HepG2 (cell line): ENCODE measurements around the gene KLRG1. TPM values are rescaled to one million over a fixed set of nuclear protein-coding genes. Genes with fewer than 3 reads are reported as not detected.

Experiments
- ATAD3A ChIP-seq: sonication (generic); formaldehyde crosslinking; IDR thresholded peaks from 2 replicates; pipeline ENCODE4 v1.4.0; 2020; ENCODE audit warnings: missing genetic modification reagents
- CBX5 ChIP-seq: sonication (generic); formaldehyde crosslinking; IDR thresholded peaks from 2 replicates; pipeline ENCODE4 v1.4.0; 2020; ENCODE audit warnings: missing genetic modification reagents, borderline replicate concordance
- CHD4 ChIP-seq: fragments of 200-600 bp; sonication (generic); IDR thresholded peaks from 2 replicates; pipeline ENCODE4 v1.7.0; 2017; ENCODE audit warnings: mild to moderate bottlenecking, low read length, borderline replicate concordance
- JUNB ChIP-seq: sonication (generic); formaldehyde crosslinking; IDR thresholded peaks from 2 replicates; pipeline ENCODE4 v1.8.0; 2022; ENCODE audit warnings: missing genetic modification reagents, mild to moderate bottlenecking, borderline replicate concordance
- MNT ChIP-seq: fragments of 450-650 bp; IDR thresholded peaks from 2 replicates; pipeline ENCODE4 v1.6.1; 2016
- NFIC ChIP-seq: IDR thresholded peaks from 2 replicates; pipeline ENCODE4 v1.6.1; 2012; ENCODE audit warnings: mild to moderate bottlenecking, low read length, inconsistent platforms
- PTBP1 ChIP-seq: fragments of 200-400 bp; formaldehyde crosslinking; IDR thresholded peaks from 2 replicates; pipeline ENCODE4 v1.6.1; 2018; ENCODE audit warnings: low read length, low read depth; ENCODE audit not compliant: poor library complexity, severe bottlenecking
- RORA ChIP-seq: sonication (generic); formaldehyde crosslinking; IDR thresholded peaks from 2 replicates; pipeline ENCODE4 v1.5.0; 2020; ENCODE audit warnings: mild to moderate bottlenecking, missing genetic modification reagents, moderate library complexity
- SETDB1 ChIP-seq: sonication (generic); formaldehyde crosslinking; IDR thresholded peaks from 2 replicates; pipeline ENCODE4 v1.5.1; 2020; ENCODE audit warnings: missing genetic modification reagents, mild to moderate bottlenecking, borderline replicate concordance
- SP1 ChIP-seq, 2 experiments: fragments of 450-650 bp in 1 of 2; sonication (generic) in 1 of 2; formaldehyde crosslinking in 1 of 2; IDR thresholded peaks; 2 replicates each; pipeline versions ENCODE4 v1.4.0 to v1.6.1; 2016 to 2020; ENCODE audit warnings: missing genetic modification reagents in 1 of 2
- SRY ChIP-seq: sonication (generic); formaldehyde crosslinking; IDR thresholded peaks from 2 replicates; pipeline ENCODE4 v1.8.0; 2022; ENCODE audit warnings: mild to moderate bottlenecking, missing genetic modification reagents
- STAG1 ChIP-seq: sonication (generic); formaldehyde crosslinking; IDR thresholded peaks from 2 replicates; pipeline ENCODE4 v1.4.0; 2020; ENCODE audit warnings: missing genetic modification reagents
- ZBTB33 ChIP-seq: sonication (generic); formaldehyde crosslinking; IDR thresholded peaks from 2 replicates; pipeline ENCODE4 v1.4.0; 2020; ENCODE audit warnings: missing genetic modification reagents
- ZFP82 ChIP-seq: sonication (generic); formaldehyde crosslinking; IDR thresholded peaks from 2 replicates; pipeline ENCODE4 v1.5.1; 2020; ENCODE audit warnings: mild to moderate bottlenecking, missing genetic modification reagents, borderline replicate concordance
- ZNF343 ChIP-seq: sonication (generic); formaldehyde crosslinking; IDR thresholded peaks from 2 replicates; pipeline ENCODE4 v1.4.0; 2020; ENCODE audit warnings: mild to moderate bottlenecking, missing genetic modification reagents
- ZNF367 ChIP-seq: sonication (generic); formaldehyde crosslinking; IDR thresholded peaks from 2 replicates; pipeline ENCODE4 v1.4.0; 2020; ENCODE audit warnings: missing genetic modification reagents, borderline replicate concordance
- ZNF441 ChIP-seq: sonication (generic); formaldehyde crosslinking; IDR thresholded peaks from 2 replicates; pipeline ENCODE4 v1.7.0; 2021; ENCODE audit warnings: missing genetic modification reagents, borderline replicate concordance
- ZNF589 ChIP-seq: sonication (generic); formaldehyde crosslinking; conservative IDR thresholded peaks from 2 replicates; pipeline ENCODE4 v1.8.0; 2022; ENCODE audit warnings: mild to moderate bottlenecking, moderate library complexity, missing genetic modification reagents
- ZNF841 ChIP-seq: sonication (generic); formaldehyde crosslinking; IDR thresholded peaks from 2 replicates; pipeline ENCODE4 v1.8.1; 2023; ENCODE audit warnings: missing genetic modification reagents, borderline replicate concordance
- polyA plus RNA-seq, 8 experiments: library from polyadenylated mRNA; depleted of rRNA in 3 of 8; stranded (reverse) in 7 of 8; unstranded in 1 of 8; fragments of >200 nt; fragmentation: Illumina TruSeq in 4 of 8; extraction: Trizol in 4 of 8; gene quantifications; 2 replicates each; pipeline versions ENCODE4 v1.2.1 to v1.2.3, GENCODE V29; 2011 to 2016; ENCODE audit warnings: low read depth in 4 of 8, missing spikeins in 1 of 8, mixed read lengths in 1 of 8; ENCODE audit not compliant: insufficient read depth in 1 of 8
- total RNA-seq, 5 experiments: library from RNA; depleted of rRNA; stranded (reverse); fragments of >200 nt; fragmentation: Illumina TruSeq; extraction: Trizol; gene quantifications; 2 replicates each; pipeline ENCODE4 v1.2.3, GENCODE V29; 2016; ENCODE audit warnings: low read depth in 1 of 5
- TF ChIP-seq, protein P1 (sequence below): sonication (generic); formaldehyde crosslinking; IDR thresholded peaks from 2 replicates; pipeline ENCODE4 v1.5.0; 2020; ENCODE audit warnings: missing genetic modification reagents
- TF ChIP-seq, protein P2 (sequence below): sonication (generic); formaldehyde crosslinking; IDR thresholded peaks from 2 replicates; pipeline ENCODE4 v1.5.1; 2020; ENCODE audit warnings: mild to moderate bottlenecking, missing genetic modification reagents, moderate library complexity
- TF ChIP-seq, protein P3 (sequence below): IDR thresholded peaks from 2 replicates; pipeline ENCODE4 v1.6.1; 2012; ENCODE audit warnings: inconsistent platforms

The KLRG1 gene
- total and polyA plus RNA-seq, 2 of the 13 experiments (the other 11 are each of a cell fraction or from before 2014, with no cell fraction given) = 1.2 to 1.7 TPM

DNA sequence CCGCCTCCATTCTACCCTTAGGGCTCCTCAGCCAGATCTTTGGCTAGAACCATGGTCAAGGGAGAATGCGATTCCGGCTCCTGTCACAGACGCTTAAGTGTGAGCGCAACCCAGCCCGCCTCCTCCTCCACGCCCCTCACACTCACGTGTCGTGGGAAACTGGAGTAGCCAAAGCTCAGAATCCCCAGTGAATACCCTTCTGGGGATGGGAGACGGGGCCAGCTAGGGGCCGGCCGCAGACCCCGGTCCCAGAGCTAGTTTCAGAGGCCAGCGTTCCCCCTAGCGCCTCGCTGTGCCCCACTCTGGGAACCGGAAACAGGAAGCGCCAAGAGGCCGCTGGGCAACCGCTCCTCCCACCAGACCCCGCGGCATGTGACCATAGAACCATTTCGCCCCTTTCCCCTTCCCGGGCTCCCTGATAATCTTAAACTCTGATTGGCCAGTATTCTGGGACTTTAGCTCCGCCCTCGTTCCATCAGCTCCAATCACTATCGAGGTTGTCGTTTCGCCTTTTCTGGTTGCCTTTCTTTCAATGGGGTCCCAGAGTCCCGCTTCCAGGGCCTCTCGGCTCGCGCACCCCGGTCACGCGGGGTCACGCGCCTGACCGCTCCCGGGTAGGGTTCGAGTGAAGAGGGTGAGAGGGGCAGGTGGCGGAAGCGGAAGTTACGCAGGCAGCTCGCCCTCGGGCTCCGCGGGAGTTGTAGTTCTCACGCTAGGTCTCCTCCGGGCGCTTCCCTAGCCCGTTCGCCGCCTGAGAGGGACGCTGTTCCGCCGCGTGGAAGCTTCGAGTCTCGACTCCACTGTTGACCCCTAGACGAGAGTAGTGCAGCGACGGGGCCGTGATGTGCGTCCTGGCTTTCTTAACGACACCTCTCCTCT lies 39.8 kb upstream of the KLRG1 start, which contains the start of gene M6PR (continued):
- TF ChIP-seq, protein P1, sequence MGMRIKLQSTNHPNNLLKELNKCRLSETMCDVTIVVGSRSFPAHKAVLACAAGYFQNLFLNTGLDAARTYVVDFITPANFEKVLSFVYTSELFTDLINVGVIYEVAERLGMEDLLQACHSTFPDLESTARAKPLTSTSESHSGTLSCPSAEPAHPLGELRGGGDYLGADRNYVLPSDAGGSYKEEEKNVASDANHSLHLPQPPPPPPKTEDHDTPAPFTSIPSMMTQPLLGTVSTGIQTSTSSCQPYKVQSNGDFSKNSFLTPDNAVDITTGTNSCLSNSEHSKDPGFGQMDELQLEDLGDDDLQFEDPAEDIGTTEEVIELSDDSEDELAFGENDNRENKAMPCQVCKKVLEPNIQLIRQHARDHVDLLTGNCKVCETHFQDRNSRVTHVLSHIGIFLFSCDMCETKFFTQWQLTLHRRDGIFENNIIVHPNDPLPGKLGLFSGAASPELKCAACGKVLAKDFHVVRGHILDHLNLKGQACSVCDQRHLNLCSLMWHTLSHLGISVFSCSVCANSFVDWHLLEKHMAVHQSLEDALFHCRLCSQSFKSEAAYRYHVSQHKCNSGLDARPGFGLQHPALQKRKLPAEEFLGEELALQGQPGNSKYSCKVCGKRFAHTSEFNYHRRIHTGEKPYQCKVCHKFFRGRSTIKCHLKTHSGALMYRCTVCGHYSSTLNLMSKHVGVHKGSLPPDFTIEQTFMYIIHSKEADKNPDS = peak; percentile 79; the same call in 1 of the 2 replicates
- TF ChIP-seq SP1 (IDR thresholded peaks at IDR 0.05) (no peak), SP1 (CRISPR knock-in tag; IDR thresholded peaks at IDR 0.05) (0 out of 2 replicates have a peak, but pooled peaks have one; percentile 20), ZNF589 (no peak), CBX5 (CRISPR knock-in tag) (peak; percentile 41; the same call in 1 of the 2 replicates), SETDB1 (CRISPR knock-in tag) (no peak), ZNF441 (CRISPR knock-in tag) (no peak), ZNF841 (no peak), ZFP82 (CRISPR knock-in tag) (no peak), RORA (no peak), JUNB (CRISPR knock-in tag) (no peak), CHD4 (no peak), NFIC (no peak), ATAD3A (CRISPR knock-in tag) (no peak), ZNF367 (no peak), STAG1 (CRISPR knock-in tag) (peak; percentile 65), ZBTB33 (0 out of 2 replicates have a peak, but pooled peaks have one; percentile 6), ZNF343 (CRISPR knock-in tag) (peak; percentile 83), MNT (0 out of 2 replicates have a peak, but pooled peaks have one; percentile 12), SRY (CRISPR knock-in tag) (peak; percentile 66; the same call in 1 of the 2 replicates), PTBP1 (peak; percentile 22)
- TF ChIP-seq, protein P2, sequence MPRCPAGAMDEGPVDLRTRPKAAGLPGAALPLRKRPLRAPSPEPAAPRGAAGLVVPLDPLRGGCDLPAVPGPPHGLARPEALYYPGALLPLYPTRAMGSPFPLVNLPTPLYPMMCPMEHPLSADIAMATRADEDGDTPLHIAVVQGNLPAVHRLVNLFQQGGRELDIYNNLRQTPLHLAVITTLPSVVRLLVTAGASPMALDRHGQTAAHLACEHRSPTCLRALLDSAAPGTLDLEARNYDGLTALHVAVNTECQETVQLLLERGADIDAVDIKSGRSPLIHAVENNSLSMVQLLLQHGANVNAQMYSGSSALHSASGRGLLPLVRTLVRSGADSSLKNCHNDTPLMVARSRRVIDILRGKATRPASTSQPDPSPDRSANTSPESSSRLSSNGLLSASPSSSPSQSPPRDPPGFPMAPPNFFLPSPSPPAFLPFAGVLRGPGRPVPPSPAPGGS = peak; percentile 81
- TF ChIP-seq, protein P3, sequence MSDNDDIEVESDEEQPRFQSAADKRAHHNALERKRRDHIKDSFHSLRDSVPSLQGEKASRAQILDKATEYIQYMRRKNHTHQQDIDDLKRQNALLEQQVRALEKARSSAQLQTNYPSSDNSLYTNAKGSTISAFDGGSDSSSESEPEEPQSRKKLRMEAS = peak; percentile 87
